IPS-15b (cell line): Measurements from ENCODE around the gene LPIN2.
"Not testable (repeated sequence)": the region's sequence is repeated elsewhere in the genome, so short reads cannot be mapped to it uniquely, and the experiment has no call there.

Source experiments
- H3K27me3 ChIP-seq: one replicate; pipeline ENCODE4 v1.6.1; 2013; ENCODE audit warnings: low read length; ENCODE audit not compliant: control insufficient read depth, insufficient read depth
- H3K36me3 ChIP-seq: one replicate; pipeline ENCODE4 v1.6.1; 2013; ENCODE audit warnings: low read length; ENCODE audit not compliant: control insufficient read depth, insufficient read depth
- H3K4me1 ChIP-seq: one replicate; pipeline ENCODE4 v1.6.1; 2013; ENCODE audit warnings: mild to moderate bottlenecking, low read length; ENCODE audit not compliant: control insufficient read depth, insufficient read depth
- H3K4me3 ChIP-seq: one replicate; pipeline ENCODE4 v1.5.1; 2013; ENCODE audit warnings: low read depth, low read length
- H3K9ac ChIP-seq: one replicate; pipeline ENCODE4 v1.6.1; 2013; ENCODE audit warnings: low read depth, mild to moderate bottlenecking, low read length
- H3K9me3 ChIP-seq: one replicate; pipeline ENCODE4 v1.6.1; 2013; ENCODE audit warnings: mild to moderate bottlenecking, low read length; ENCODE audit not compliant: control insufficient read depth, insufficient read depth

The LPIN2 gene

DNA sequence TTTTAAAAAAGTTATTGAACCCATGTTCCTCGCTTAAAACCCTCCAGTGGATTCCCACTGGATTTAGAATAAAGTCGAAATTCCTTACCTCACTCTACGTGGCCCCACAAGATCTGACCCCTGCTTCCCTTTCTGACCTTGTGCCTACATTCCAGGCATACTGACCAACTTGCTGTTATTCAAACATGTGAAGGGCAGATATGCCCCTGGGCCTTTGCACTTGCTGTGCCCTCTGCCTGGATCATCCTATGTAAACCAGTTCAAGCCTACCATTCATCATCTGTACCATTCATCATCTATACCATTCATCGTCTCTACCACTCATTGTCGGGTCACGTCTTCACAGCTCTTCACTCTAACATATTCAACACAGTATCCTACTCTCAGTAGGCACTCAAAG is 41.3 kb upstream of the LPIN2 start:
- Histone ChIP-seq H3K27me3 (no peaks in the 10 kb centered on the region), H3K9ac (no peak overlapping the region), H3K4me3 (no peak overlapping the region), H3K4me1 (no peaks in the 10 kb centered on the region), H3K9me3 (no peaks in the 10 kb centered on the region), H3K36me3 (no peaks in the 10 kb centered on the region)

DNA sequence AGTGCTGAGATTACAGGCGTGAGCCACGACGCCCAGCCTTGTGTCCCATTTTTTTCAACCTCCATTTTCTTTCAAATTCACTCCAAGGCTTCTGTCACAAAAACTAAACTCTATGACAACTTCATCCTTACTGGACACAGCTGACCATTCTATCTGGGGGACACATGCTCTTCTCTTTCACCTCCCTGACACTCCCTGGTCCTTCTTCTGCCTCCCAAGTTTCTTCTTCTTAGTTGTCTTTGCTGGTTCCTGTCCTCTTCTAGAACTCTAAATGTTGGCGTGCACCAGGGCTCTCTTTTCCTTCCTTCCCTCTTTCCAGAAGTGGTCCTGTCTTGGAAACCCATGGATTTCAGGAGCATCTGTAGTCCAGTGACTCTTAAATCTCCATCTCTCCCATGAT is 40.1 kb upstream of the LPIN2 start:
- Histone ChIP-seq H3K4me3 (no peak overlapping the region), H3K9ac (no peak overlapping the region), H3K9me3 (no peaks in the 10 kb centered on the region), H3K27me3 (no peaks in the 10 kb centered on the region), H3K4me1 (no peaks in the 10 kb centered on the region), H3K36me3 (no peaks in the 10 kb centered on the region)

GRCh38 chr18:3052411-3052758 is 39.4 kb upstream of the LPIN2 start:
- no peaks in the 10 kb centered on the region for H3K4me1 ChIP-seq
- H3K9ac ChIP-seq: no peak overlapping the region
- H3K4me3 ChIP-seq: no peak overlapping the region
- no peaks in the 10 kb centered on the region for H3K27me3 ChIP-seq
- no peaks in the 10 kb centered on the region for H3K36me3 ChIP-seq
- no peaks in the 10 kb centered on the region for H3K9me3 ChIP-seq

- H3K36me3 ChIP-seq: no peaks in the 10 kb centered on the region
- H3K9me3 ChIP-seq: no peaks in the 10 kb centered on the region
- H3K9ac ChIP-seq: no peak overlapping the region
- H3K27me3 ChIP-seq: no peaks in the 10 kb centered on the region
- no peaks in the 10 kb centered on the region for H3K4me1 ChIP-seq
- no peak overlapping the region for H3K4me3 ChIP-seq
Observed at GRCh38 chr18:3051718-3052410, 38.9 kb upstream of the LPIN2 start.

GRCh38 chr18:3049897-3050454 is 37.0 kb upstream of the LPIN2 start:
- not testable (repeated sequence) for H3K9me3 ChIP-seq, H3K4me1 ChIP-seq, H3K9ac ChIP-seq, H3K27me3 ChIP-seq, H3K36me3 ChIP-seq, H3K4me3 ChIP-seq

DNA sequence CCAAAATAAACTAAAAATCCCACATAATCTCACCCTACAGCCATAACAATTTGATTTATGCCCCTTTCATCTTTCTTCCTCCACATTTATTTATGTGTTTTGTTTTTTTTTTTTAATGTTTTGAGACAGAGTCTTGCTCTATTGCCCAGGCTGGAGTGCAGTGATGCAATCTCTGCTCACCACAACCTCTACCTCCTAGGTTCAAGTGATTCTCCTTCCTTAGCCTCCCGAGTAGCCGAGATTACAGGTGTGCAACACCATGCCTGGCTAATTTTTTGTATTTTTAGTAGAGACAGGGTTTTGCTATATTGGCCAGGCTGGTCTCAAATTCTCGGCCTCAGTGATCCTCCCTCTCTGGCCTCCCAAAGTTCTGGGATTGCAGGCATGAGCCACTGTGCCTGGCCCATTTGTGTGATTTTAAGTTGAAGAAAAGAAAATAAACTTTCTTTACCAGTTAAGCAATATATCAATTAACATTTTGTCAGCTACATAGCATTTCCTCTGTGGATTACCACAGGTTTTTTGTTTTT is 35.9 kb upstream of the LPIN2 start:
- Histone ChIP-seq H3K4me3 (no peak overlapping the region), H3K4me1 (no peaks in the 10 kb centered on the region), H3K27me3 (no peaks in the 10 kb centered on the region), H3K36me3 (no peaks in the 10 kb centered on the region), H3K9me3 (no peaks in the 10 kb centered on the region), H3K9ac (no peak overlapping the region)

GRCh38 chr18:3048121-3048520 is 35.2 kb upstream of the LPIN2 start:
- no peaks in the 10 kb centered on the region for H3K27me3 ChIP-seq
- no peaks in the 10 kb centered on the region for H3K9me3 ChIP-seq
- no peaks in the 10 kb centered on the region for H3K36me3 ChIP-seq
- no peak overlapping the region for H3K4me3 ChIP-seq
- no peak overlapping the region for H3K9ac ChIP-seq
- no peaks in the 10 kb centered on the region for H3K4me1 ChIP-seq

- Histone ChIP-seq H3K36me3 (no peaks in the 10 kb centered on the region), H3K27me3 (no peaks in the 10 kb centered on the region), H3K9me3 (no peaks in the 10 kb centered on the region), H3K4me1 (peaks cover 2% of the 10 kb centered on the region), H3K9ac (no peak overlapping the region), H3K4me3 (no peak overlapping the region)
Observed at GRCh38 chr18:3046216-3046808, 33.4 kb upstream of the LPIN2 start.

DNA sequence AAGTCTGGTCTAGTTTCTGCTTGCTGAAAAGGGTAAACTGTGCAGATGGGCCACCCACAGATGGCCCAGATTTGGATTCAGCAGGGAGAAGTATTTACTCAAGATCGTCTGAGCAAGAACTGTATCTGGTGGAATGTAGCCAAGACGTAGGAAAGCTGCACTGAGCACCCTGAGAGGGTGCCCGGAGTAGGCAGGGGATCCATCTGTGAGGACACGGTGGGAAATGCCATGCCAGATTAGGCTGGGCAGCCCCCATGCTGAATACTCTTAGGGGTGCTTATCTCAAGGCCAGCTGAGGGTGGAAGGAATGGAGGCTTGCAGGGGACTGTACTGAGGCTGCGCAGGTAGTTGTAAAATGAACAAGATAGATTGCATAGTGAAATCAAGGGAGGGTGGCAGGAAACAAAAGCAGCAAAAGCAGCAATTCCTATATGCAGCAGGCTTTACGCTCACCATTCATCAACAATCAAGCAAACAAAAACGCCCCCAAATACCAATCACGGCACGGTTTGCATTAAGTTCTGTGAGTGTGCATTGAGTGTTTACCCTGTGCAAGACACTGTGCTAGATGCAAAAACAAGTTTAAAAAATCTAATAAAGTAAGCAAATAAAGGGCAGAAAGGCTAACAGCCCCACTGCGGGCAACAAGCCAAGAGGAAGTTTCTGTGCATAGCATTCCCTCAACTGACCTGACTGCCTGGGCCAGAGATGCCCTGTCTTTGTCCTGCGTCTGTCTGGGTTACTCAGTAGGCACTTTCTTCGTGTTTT is 32.2 kb upstream of the LPIN2 start:
- no peaks in the 10 kb centered on the region for H3K36me3 ChIP-seq
- H3K4me1 ChIP-seq: peaks cover 2% of the 10 kb centered on the region
- H3K27me3 ChIP-seq: no peaks in the 10 kb centered on the region
- H3K4me3 ChIP-seq: no peak overlapping the region
- no peak overlapping the region for H3K9ac ChIP-seq
- H3K9me3 ChIP-seq: no peaks in the 10 kb centered on the region

DNA sequence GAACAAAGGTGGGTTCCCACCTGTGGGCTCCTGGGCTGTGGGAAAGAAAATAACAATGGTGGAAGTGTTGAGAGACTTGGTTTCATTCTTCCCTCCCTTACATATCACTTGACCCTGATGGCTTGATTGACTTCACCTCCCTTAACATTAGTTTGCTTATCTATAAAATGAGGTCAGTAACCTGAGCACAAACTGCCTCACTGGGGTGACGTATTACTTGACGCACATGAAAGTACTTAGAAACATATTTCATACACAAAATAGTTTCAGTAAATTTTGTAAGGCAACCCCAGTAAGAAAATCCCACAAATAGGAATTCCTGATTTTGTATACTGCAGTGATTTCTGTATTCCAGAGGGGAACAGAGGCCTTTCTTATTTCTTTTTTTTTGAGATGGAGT is 29.4 kb upstream of the LPIN2 start:
- Histone ChIP-seq H3K36me3 (no peaks in the 10 kb centered on the region), H3K9ac (no peak overlapping the region), H3K27me3 (no peaks in the 10 kb centered on the region), H3K9me3 (no peaks in the 10 kb centered on the region), H3K4me1 (peaks cover 2% of the 10 kb centered on the region), H3K4me3 (no peak overlapping the region)

GRCh38 chr18:3041843-3042242 is 28.9 kb upstream of the LPIN2 start:
- Histone ChIP-seq H3K9ac (no peak overlapping the region), H3K36me3 (no peaks in the 10 kb centered on the region), H3K27me3 (no peaks in the 10 kb centered on the region), H3K9me3 (no peaks in the 10 kb centered on the region), H3K4me3 (no peak overlapping the region), H3K4me1 (peaks cover 2% of the 10 kb centered on the region)
